Right lobe of liver (tissue), 4 donors: ENCODE data around the gene TMEM238.

Experiments
- POLR2A ChIP-seq: fragments of 450-650 bp; IDR thresholded peaks from one replicate; pipeline ENCODE4 v1.6.1; 2017; ENCODE audit warnings: antibody characterized with exemption, mild to moderate bottlenecking
- TF ChIP-seq, protein P1 (sequence below), 4 donors: fragments of 200-600 bp in 3 of 4; fragments of 450-650 bp in 1 of 4; IDR thresholded peaks; one replicate each; pipeline versions ENCODE4 v1.5.1 to v1.8.0; 2016 to 2022; ENCODE audit warnings: antibody characterized with exemption in 4 of 4, mild to moderate bottlenecking in 2 of 4
- donor health status: DM: no; HTN: no; CAD: no.
- donor health status: DM: no; HTN: no; CAD: no.
- donor health status: DM: no; HTN: yes; CAD: no.

DNA sequence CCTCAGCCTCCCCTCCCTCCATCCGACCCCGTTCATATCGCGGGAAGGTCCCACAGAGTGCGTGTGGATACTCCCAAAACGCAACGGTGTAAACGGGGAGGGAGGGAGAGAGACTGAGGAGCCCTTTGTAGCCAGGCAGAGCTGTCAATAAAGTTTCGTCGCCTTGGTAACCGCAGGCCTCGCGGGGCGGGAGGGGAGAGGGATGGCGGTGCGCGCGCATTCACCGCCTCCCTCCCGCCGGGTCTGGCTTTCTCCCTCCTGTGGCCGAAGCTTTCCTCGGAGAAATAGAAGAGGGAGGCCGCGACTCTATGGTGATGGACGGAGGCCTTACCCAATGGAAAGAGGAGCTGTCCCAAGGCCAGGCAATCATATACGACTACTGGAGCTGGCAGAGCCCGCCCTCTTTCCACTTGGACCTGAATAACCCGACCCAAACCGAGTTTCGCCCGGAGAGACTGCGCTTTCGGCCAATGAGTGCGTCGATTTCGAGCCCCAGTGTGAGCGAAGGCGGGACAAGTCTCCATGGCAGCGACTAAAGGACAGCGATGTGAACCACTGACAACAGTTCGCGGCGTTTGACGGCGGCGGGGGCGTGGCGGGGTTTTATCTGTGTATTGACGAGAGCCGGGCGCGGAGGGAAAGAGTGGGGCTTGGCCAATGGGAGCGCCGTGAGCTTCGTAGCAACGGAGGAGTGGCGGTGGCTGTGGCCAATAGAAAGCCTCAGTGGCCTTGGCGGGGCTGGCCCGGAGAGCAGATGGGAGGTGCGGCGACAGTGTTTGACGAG lies 44.8 kb downstream of the TMEM238 start, which contains the start of gene KMT5C:
- TF ChIP-seq, protein P1, sequence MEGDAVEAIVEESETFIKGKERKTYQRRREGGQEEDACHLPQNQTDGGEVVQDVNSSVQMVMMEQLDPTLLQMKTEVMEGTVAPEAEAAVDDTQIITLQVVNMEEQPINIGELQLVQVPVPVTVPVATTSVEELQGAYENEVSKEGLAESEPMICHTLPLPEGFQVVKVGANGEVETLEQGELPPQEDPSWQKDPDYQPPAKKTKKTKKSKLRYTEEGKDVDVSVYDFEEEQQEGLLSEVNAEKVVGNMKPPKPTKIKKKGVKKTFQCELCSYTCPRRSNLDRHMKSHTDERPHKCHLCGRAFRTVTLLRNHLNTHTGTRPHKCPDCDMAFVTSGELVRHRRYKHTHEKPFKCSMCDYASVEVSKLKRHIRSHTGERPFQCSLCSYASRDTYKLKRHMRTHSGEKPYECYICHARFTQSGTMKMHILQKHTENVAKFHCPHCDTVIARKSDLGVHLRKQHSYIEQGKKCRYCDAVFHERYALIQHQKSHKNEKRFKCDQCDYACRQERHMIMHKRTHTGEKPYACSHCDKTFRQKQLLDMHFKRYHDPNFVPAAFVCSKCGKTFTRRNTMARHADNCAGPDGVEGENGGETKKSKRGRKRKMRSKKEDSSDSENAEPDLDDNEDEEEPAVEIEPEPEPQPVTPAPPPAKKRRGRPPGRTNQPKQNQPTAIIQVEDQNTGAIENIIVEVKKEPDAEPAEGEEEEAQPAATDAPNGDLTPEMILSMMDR (IDR thresholded peaks at IDR 0.05) = peak; percentile 40 to 42 (median 41)
- no peak for TF ChIP-seq POLR2A
